ENCODE measurements around the gene RIPOR2. TPM values are rescaled to one million over a fixed set of nuclear protein-coding genes. Genes with fewer than 3 reads are reported as not detected.

Gene RIPOR2
- total RNA-seq, 4 donors from 2014 or later, result 5.2 to 34.0 (median 21.2) TPM

- H3K36me3 ChIP-seq, result peaks cover 5 to 51% of the 10 kb centered on the region in 2 donors
- no peak for ATAC-seq
- intact Hi-C loops (cut with DNase I; ENCODE audit: low total_unique reads), result no loop called here
These were observed 111.4 kb downstream of the RIPOR2 start for GRCh38 chr6:24824142-24824938.

GRCh38 chr6:24823185-24823584 lies 112.6 kb downstream of the RIPOR2 start:
- H3K27me3 ChIP-seq, result no peaks in the 10 kb centered on the region
- H3K4me3 ChIP-seq, result no peak overlapping the region
- intact Hi-C loops (cut with DNase I; ENCODE audit: low total_unique reads) (no loop called here), in situ Hi-C loops (cut with MboI; ENCODE audit: low sequenced_read_pairs in 4 of 4) (no loop called here)
- peaks cover 5 to 49% of the 10 kb centered on the region in 2 donors for H3K36me3 ChIP-seq
- H3K9me3 ChIP-seq, result no peaks in the 10 kb centered on the region
- DNase-seq (no peak), ATAC-seq (no peak)
- H3K4me1 ChIP-seq, result no peaks in the 10 kb centered on the region
- H3K27ac ChIP-seq, result no peak overlapping the region
- no peak for TF ChIP-seq POLR2A (IDR thresholded peaks at IDR 0.05)
- no peak for TF ChIP-seq CTCF (IDR thresholded peaks at IDR 0.05 in 4 of 5, conservative IDR thresholded peaks at IDR 0.05 in 1 of 5)

More at GRCh38 chr6:24824142-24824938, 111.4 kb downstream of the RIPOR2 start:
- Histone ChIP-seq H3K9me3 (no peaks in the 10 kb centered on the region), H3K27me3 (no peaks in the 10 kb centered on the region), H3K4me1 (no peaks in the 10 kb centered on the region), H3K27ac (no peak overlapping the region), H3K4me3 (no peak overlapping the region)
- in situ Hi-C loops (cut with MboI; ENCODE audit: low sequenced_read_pairs in 4 of 4), result no loop called here
- no peak for DNase-seq
- no peak for TF ChIP-seq CTCF (IDR thresholded peaks at IDR 0.05 in 4 of 5, conservative IDR thresholded peaks at IDR 0.05 in 1 of 5)
- no peak for TF ChIP-seq POLR2A (IDR thresholded peaks at IDR 0.05)

GRCh38 chr6:24822696-24823095 lies 113.1 kb downstream of the RIPOR2 start:
- Histone ChIP-seq H3K27me3 (no peaks in the 10 kb centered on the region), H3K36me3 (peaks cover 5 to 44% of the 10 kb centered on the region in 2 donors), H3K4me3 (no peak overlapping the region), H3K4me1 (no peaks in the 10 kb centered on the region), H3K27ac (no peak overlapping the region), H3K9me3 (no peaks in the 10 kb centered on the region)
- TF ChIP-seq CTCF (IDR thresholded peaks at IDR 0.05 in 4 of 5, conservative IDR thresholded peaks at IDR 0.05 in 1 of 5) (no peak), POLR2A (IDR thresholded peaks at IDR 0.05) (no peak)
- intact Hi-C loops (cut with DNase I; ENCODE audit: low total_unique reads) (no loop called here), in situ Hi-C loops (cut with MboI; ENCODE audit: low sequenced_read_pairs in 4 of 4) (no loop called here)
- no peak for ATAC-seq
- no peak for DNase-seq

- no peak for ATAC-seq
- no peak overlapping the region for H3K27ac ChIP-seq
- peaks cover 5 to 37% of the 10 kb centered on the region in 2 donors for H3K36me3 ChIP-seq
- intact Hi-C loops (cut with DNase I; ENCODE audit: low total_unique reads) (no loop called here), in situ Hi-C loops (cut with MboI; ENCODE audit: low sequenced_read_pairs in 4 of 4) (no loop called here)
- DNase-seq, result no peak
- no peak for TF ChIP-seq CTCF (IDR thresholded peaks at IDR 0.05 in 4 of 5, conservative IDR thresholded peaks at IDR 0.05 in 1 of 5)
- no peaks in the 10 kb centered on the region for H3K27me3 ChIP-seq
- no peak overlapping the region for H3K4me3 ChIP-seq
- no peaks in the 10 kb centered on the region for H3K4me1 ChIP-seq
- H3K9me3 ChIP-seq, result no peaks in the 10 kb centered on the region
These were observed 113.8 kb downstream of the RIPOR2 start for GRCh38 chr6:24821860-24822444.
